SU-DHL-6 (cell line): Measurements from ENCODE around the gene KIF16B.

Experiments used
- H2AFZ ChIP-seq: fragments of 200-600 bp; sonication (generic); 2 replicates; pipeline ENCODE4 v1.6.1; 2014; ENCODE audit warnings: low read depth, mild to moderate bottlenecking, moderate library complexity, mixed read lengths, antibody characterized with exemption, low read length; ENCODE audit not compliant: severe bottlenecking
- H3F3A ChIP-seq: fragments of 200-600 bp; shearing (Covaris generic); 2 replicates; pipeline ENCODE4 v1.6.0; 2016; ENCODE audit warnings: antibody characterized with exemption, mild to moderate bottlenecking; ENCODE audit not compliant: insufficient read depth
- H3K27ac ChIP-seq: fragments of 200-600 bp; sonication (generic); 2 replicates; pipeline ENCODE4 v1.5.1; 2016; ENCODE audit warnings: low read depth, mild to moderate bottlenecking, low read length, moderate library complexity, mixed read lengths
- H3K27me3 ChIP-seq: fragments of 200-600 bp; sonication (generic), shearing (Covaris generic); 2 replicates; pipeline ENCODE4 v1.6.0; 2014; ENCODE audit warnings: mild to moderate bottlenecking, low read length
- H3K36me3 ChIP-seq: fragments of 200-600 bp; sonication (generic); 2 replicates; pipeline ENCODE4 v1.6.1; 2014; ENCODE audit warnings: mild to moderate bottlenecking, low read length, mixed read lengths
- H3K4me2 ChIP-seq: fragments of 300-600, 200-600 bp; shearing (Covaris generic), sonication (generic); 2 replicates; pipeline ENCODE4 v1.6.0; 2014; ENCODE audit warnings: low read length, low read depth, mild to moderate bottlenecking; ENCODE audit not compliant: poor library complexity, severe bottlenecking
- H3K4me3 ChIP-seq: fragments of 200-600 bp; sonication (generic); 2 replicates; pipeline ENCODE4 v1.5.1; 2014; ENCODE audit warnings: antibody characterized with exemption, low read length, mild to moderate bottlenecking, mixed read lengths; ENCODE audit not compliant: insufficient read depth, poor library complexity, severe bottlenecking
- H3K79me2 ChIP-seq: fragments of 200-600 bp; sonication (generic); 2 replicates; pipeline ENCODE4 v1.6.1; 2014; ENCODE audit warnings: mild to moderate bottlenecking, low read length, moderate library complexity; ENCODE audit not compliant: insufficient read depth
- H3K9ac ChIP-seq: fragments of 200-600 bp; sonication (generic); 2 replicates; pipeline ENCODE4 v1.7.0; 2014; ENCODE audit warnings: mild to moderate bottlenecking, low read length
- H3K9me2 ChIP-seq: fragments of 200-600 bp; sonication (generic); replicated peaks from 2 replicates; pipeline ENCODE4 v1.6.1; 2014; ENCODE audit warnings: low read length; ENCODE audit not compliant: insufficient read depth
- H3K9me3 ChIP-seq: fragments of 200-600 bp; sonication (generic); 2 replicates; pipeline ENCODE4 v1.6.1; 2014; ENCODE audit warnings: low read length, mixed read lengths; ENCODE audit not compliant: insufficient read depth
- H4K20me1 ChIP-seq: fragments of 200-600 bp; sonication (generic); 2 replicates; pipeline ENCODE4 v1.6.1; 2014; ENCODE audit warnings: low read depth, mild to moderate bottlenecking, antibody characterized with exemption, low read length, moderate library complexity, mixed read lengths
- EZH2phosphoT487 ChIP-seq: fragments of 200-600 bp; sonication (generic), shearing (Covaris generic); conservative IDR thresholded peaks from 2 replicates; pipeline ENCODE4 v1.6.1; 2018; ENCODE audit warnings: mild to moderate bottlenecking, antibody characterized with exemption, low read length, moderate library complexity, mixed read lengths
- TF ChIP-seq, protein P1 (sequence below): fragments of 200-600 bp; sonication (generic); IDR thresholded peaks from one replicate; pipeline ENCODE4 v1.5.1; 2017; ENCODE audit warnings: antibody characterized with exemption, mild to moderate bottlenecking, low read length, moderate library complexity; ENCODE audit not compliant: insufficient read depth, poor library complexity, severe bottlenecking

The KIF16B gene

DNA sequence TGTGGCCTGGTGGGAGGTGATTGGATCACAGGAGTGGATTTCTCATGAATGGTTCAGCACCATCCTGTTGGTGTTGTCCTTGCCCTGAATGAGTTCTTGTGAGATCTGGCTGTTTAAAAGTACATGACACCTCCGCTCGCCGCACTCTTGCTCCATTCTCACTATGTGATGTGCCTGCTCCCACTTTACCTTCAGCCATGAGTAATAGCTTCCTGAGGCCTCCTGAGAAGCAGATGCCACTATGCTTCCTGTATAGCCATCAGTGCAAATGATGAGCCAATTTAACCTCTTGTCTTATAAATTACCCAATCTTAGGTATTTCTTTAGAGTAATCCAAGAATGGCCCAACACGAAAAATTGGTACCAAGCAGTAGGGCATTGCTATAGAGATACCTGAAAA lies 34.5 kb downstream of the KIF16B start:
- no peaks in the 10 kb centered on the region for H3K27me3 ChIP-seq
- H3K36me3 ChIP-seq: no peaks in the 10 kb centered on the region
- H4K20me1 ChIP-seq: no peaks in the 10 kb centered on the region
- H3K9ac ChIP-seq: no peak overlapping the region
- no peaks in the 10 kb centered on the region for H3F3A ChIP-seq
- H3K4me3 ChIP-seq: no peak overlapping the region
- no peaks in the 10 kb centered on the region for H3K79me2 ChIP-seq
- no peaks in the 10 kb centered on the region for H3K9me2 ChIP-seq
- TF ChIP-seq EZH2phosphoT487: no peak
- TF ChIP-seq, protein P1, sequence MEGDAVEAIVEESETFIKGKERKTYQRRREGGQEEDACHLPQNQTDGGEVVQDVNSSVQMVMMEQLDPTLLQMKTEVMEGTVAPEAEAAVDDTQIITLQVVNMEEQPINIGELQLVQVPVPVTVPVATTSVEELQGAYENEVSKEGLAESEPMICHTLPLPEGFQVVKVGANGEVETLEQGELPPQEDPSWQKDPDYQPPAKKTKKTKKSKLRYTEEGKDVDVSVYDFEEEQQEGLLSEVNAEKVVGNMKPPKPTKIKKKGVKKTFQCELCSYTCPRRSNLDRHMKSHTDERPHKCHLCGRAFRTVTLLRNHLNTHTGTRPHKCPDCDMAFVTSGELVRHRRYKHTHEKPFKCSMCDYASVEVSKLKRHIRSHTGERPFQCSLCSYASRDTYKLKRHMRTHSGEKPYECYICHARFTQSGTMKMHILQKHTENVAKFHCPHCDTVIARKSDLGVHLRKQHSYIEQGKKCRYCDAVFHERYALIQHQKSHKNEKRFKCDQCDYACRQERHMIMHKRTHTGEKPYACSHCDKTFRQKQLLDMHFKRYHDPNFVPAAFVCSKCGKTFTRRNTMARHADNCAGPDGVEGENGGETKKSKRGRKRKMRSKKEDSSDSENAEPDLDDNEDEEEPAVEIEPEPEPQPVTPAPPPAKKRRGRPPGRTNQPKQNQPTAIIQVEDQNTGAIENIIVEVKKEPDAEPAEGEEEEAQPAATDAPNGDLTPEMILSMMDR: no peak
- H3K27ac ChIP-seq: no peak overlapping the region
- H3K4me2 ChIP-seq: no peak overlapping the region
- H2AFZ ChIP-seq: no peak overlapping the region
- no peaks in the 10 kb centered on the region for H3K9me3 ChIP-seq

DNA sequence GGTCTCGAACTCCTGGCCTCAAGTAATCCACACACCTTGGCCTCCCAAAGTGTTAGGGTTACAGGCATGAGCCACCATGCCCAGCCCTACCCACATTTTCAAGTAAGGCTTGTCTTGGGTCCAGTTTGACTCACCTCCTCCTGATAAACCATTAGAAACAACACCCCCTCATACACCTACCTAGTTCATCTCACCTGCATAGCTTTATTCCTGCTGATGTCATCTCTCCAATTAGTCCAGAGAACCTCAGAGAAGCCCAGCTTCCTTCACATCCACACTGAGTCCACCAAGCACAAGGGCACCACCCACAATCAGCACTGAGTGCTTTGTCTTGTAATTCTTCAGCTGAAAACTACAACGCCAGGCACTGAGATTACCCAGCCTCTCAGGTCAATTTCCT lies 35.3 kb downstream of the KIF16B start:
- no peak overlapping the region for H2AFZ ChIP-seq
- H4K20me1 ChIP-seq: no peaks in the 10 kb centered on the region
- no peak for TF ChIP-seq EZH2phosphoT487
- TF ChIP-seq, protein P1: no peak
- no peaks in the 10 kb centered on the region for H3K9me3 ChIP-seq
- H3K4me2 ChIP-seq: no peak overlapping the region
- H3K9ac ChIP-seq: no peak overlapping the region
- H3K27me3 ChIP-seq: no peaks in the 10 kb centered on the region
- H3F3A ChIP-seq: no peaks in the 10 kb centered on the region
- no peak overlapping the region for H3K4me3 ChIP-seq
- H3K79me2 ChIP-seq: no peaks in the 10 kb centered on the region
- no peaks in the 10 kb centered on the region for H3K36me3 ChIP-seq
- H3K9me2 ChIP-seq: no peaks in the 10 kb centered on the region
- H3K27ac ChIP-seq: no peak overlapping the region

DNA sequence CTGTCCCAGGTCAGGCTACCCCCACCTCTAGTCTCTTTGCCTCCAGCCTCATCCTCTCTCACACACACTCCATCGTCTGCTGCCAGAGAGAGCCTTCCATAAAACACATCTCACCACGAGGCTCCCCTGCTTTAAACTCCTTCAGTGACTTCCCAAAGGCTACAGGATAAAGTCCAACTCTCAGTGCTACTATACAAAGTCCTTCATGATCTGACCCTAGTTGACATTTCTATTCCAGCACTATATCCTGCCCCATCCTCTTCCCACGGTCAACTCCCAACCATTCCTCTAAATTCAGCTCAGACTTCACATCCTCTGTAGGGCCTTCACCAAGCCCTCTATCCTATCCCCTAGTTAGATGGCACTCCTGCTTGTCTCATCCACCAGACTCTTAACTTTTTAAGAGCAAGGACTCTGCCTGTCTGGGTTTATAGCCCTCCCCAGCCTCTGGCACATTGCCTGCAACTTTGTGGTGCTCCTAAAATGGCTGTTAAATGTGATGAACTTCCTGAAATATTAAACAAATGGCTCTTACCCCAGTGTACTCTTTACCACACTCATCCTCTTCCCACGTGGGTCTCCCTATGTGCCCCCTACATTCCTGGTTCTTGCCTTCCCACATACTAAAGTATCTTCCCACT lies 36.1 kb downstream of the KIF16B start:
- Histone ChIP-seq H3F3A (no peaks in the 10 kb centered on the region), H3K4me3 (no peak overlapping the region), H3K27ac (no peak overlapping the region), H2AFZ (no peak overlapping the region), H3K27me3 (no peaks in the 10 kb centered on the region), H3K36me3 (no peaks in the 10 kb centered on the region), H3K9ac (no peak overlapping the region), H3K79me2 (no peaks in the 10 kb centered on the region), H3K4me2 (no peak overlapping the region), H3K9me2 (no peaks in the 10 kb centered on the region), H4K20me1 (no peaks in the 10 kb centered on the region), H3K9me3 (no peaks in the 10 kb centered on the region)
- TF ChIP-seq EZH2phosphoT487: no peak
- TF ChIP-seq, protein P1: no peak
